HG03103 (cell line): ENCODE measurements around the gene TTYH1.

ENCODE experiments used
- ATAC-seq: cut with Tn5 transposase; IDR thresholded peaks from one replicate; pipeline ENCODE4 v1.9.1; 2021; ENCODE audit warnings: low read depth; ENCODE audit not compliant: unreplicated experiment

Gene TTYH1

DNA sequence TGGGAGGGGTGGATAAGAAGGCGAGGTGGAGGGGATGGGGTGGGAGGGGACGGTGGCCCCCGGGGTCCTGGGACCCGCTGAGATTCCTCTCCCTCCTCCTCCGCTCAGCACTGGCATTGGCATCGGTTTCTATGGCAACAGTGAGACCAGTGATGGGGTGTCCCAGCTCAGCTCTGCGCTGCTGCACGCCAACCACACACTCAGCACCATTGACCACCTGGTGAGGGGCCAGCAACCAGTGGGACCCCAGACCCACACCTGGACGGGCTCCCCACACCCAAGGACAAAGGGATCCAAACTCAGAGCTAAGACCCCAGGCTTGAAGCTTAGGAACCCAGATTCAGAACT, 5.9 kb downstream of the TTYH1 start:
- ATAC-seq = no peak

DNA sequence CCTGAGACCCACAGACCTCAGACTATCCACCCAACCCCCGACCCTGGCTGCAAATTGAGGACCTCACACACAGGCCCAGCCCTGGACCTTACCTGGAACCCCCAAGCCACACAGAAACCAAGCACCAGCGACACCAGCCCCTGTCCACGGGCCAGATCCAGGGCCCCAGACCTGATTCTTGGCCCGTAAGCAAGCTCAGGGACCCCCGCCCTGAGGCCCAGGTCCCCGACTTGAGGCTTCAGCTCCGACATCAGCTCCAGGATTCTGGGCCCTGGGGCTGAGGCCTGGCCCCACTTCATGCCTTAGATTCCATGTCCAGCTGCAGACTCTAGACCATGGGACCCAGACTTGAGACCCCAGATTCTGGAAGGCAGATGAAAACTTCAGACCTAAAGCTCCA, 6.3 kb downstream of the TTYH1 start:
- ATAC-seq = no peak

DNA sequence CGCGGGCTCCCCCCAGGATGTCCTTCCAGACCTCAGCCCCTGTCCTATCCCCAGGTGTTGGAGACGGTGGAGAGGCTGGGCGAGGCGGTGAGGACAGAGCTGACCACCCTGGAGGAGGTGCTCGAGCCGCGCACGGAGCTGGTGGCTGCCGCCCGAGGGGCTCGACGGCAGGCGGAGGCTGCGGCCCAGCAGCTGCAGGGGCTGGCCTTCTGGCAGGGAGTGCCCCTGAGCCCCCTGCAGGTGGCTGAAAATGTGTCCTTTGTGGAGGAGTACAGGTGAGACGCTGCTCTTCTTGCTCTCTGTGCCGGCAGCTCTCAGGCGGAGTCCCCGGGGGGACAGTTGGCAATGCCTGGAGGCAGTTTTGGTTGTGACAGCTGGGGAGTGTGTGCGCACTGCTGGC, 6.9 kb downstream of the TTYH1 start:
- ATAC-seq = no peak

DNA sequence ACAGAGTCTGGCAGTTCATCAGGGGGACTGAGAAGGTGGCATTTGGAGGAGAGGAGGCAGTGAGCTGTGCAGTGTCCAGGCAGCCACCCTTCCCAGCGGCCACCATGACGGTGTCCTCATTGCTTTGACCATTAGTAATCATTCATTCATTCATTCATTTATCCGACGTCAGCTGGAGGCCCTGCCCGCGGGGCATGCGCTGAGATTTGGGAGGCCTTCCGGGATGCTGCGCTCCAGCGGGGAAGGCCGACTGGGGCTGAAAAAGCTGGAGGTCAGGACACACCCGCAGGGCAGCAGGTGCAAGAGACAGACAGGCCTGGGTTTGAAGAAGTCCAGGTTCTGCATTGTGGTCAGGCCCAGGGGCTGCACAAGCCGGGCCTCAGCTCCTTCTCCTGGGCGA, 8.9 kb downstream of the TTYH1 start:
- ATAC-seq = no peak

DNA sequence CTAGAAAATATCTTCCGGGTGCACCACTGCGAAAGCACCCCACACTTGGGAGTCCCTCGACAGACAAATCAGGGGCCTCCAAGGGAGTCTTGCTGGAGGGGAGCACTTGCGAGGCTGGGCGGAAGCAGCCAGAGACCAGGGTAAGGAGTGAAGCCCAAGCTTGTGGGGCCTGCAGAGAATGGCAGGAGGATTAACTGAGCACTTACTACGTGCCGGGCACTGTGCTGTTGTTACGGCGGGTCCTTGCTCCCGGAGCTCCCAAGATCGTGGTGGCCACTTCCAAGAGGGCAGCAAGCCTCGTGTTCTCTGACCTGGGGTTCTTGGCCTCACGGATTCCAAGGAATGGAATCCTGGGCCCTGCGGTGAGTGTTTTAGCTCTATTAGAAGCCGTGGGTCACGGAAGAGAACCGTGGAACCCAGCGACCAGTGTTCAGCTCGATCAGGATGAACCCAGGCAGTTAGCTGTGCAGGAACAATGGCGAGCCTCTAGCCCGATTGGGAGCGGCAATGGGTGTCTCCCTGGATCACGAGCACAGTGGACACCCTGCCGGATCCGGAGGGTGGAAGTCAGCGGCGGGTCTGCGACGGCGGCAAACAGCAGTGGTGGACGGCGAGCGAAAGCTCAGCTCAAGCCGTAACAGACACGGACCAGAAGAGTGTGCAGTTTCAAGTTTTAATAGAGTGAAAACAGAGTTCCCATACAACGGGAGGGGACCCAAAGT, 9.6 kb downstream of the TTYH1 start:
- no peak for ATAC-seq

DNA sequence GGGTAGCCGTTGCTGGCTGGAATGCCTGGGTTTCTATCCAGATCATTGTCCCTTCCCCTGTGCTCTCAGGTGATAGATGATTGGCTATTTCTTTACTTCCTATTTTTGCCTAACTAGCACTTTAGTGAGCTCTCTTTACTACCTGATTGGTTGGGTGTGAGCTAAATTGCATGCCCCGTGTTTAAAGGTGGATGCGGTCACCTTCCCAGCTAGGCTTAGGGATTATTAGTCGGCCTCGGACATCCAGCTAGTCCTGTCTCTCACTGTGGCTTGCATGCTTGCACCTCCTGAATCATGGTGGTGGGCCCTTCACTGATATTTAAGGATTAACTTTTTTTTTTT, 10.1 kb downstream of the TTYH1 start:
- no peak for ATAC-seq

DNA sequence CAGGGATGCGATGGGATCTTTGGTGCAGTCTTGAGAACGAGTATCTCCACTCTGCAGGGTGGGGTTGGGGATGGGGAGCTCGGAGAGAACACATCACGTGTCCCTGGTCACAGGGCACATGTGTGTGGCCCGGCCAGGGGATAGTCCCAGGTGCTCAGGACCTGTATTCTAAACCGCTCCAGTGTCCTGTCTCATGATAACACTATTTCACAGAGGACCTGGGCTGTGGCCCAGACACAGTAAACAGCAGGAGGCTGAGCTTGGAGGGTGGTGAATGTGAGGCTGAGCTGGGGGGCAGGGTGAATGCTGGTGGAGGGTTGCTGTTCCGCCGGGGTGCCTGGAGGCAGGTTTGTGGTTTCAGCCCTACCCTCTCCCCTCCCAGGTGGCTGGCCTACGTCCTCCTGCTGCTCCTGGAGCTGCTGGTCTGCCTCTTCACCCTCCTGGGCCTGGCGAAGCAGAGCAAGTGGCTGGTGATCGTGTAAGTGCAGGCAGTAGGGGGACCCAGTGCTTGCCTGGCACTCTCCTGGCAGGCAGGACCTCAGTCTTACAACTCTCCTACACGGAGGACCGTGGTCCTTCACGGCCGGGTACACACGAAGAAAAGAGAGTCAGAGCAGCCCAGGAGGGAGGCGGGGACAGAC, 11.1 kb downstream of the TTYH1 start:
- ATAC-seq = no peak

DNA sequence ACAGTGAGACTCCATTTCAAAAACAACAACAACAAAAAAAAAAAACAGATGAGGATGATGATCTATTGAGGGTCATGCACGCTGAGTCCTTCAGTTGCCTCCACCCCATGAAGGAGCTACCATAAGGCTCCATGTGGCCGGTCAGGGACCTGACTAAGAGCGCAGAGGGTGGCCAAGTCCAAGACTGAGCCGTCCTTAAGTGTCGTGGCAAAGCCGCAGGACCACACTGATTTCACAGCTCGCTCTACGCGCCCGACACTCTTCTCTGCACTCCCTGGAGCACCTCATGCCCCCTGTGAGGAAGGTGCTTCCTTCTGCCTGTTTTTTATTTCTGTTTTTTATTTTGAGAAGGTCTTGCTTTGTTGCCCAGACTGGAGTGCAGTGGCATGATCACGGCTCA, 12.3 kb downstream of the TTYH1 start:
- ATAC-seq = no peak

DNA sequence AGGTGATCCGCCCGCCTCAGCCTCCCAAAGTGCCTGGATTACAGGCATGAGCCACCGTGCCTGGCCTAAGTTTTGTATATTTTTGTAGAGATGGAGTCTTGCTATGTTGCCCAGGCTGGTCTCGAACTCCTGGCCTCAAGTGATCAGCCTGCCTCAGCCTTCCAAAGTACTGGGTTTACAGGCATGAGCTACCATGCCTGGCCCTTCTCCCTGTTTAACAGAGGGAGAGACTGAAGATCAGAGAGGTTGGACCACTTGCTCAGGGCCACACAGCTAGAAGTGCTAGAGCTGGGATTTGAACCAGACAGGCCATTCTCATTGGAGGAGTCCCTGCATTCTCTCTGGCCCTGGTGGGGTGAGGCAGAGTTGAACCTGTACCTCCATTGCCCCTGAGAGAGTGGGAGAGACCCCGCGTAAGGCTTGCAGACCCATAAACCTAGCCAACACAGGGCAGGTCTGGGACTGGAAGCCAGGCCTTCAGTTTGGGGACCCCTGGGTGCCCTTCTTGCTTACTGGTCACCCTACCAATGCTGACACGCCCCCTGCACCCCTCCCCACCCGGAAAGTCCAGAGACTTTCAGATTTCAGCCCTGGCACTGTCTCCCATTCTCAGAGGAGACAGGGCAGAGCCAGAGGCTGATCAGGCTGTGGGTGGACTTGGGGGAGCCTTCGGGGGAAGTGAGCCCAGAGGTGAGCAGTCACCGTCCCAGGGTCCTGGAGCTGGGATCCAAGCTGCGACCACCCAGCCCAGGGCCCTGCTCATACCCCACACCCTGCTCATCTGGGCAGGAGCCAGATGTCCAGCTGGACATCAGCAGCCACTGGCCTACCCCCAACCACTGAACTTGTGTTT, 13.3 kb downstream of the TTYH1 start:
- no peak for ATAC-seq

DNA sequence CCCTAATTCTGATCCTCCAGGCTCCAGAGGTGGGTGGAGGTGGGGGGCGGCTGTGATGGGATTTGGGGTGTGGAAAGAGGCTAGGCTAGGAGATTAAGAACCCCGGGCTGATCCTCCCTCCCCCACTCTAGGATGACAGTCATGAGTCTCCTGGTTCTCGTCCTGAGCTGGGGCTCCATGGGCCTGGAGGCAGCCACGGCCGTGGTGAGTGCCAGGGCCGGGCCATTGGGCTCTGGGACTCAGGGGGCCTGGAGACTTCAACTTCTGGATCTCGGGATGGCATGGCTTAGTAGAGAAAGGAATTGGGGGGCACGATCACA, 13.9 kb downstream of the TTYH1 start:
- ATAC-seq = no peak

DNA sequence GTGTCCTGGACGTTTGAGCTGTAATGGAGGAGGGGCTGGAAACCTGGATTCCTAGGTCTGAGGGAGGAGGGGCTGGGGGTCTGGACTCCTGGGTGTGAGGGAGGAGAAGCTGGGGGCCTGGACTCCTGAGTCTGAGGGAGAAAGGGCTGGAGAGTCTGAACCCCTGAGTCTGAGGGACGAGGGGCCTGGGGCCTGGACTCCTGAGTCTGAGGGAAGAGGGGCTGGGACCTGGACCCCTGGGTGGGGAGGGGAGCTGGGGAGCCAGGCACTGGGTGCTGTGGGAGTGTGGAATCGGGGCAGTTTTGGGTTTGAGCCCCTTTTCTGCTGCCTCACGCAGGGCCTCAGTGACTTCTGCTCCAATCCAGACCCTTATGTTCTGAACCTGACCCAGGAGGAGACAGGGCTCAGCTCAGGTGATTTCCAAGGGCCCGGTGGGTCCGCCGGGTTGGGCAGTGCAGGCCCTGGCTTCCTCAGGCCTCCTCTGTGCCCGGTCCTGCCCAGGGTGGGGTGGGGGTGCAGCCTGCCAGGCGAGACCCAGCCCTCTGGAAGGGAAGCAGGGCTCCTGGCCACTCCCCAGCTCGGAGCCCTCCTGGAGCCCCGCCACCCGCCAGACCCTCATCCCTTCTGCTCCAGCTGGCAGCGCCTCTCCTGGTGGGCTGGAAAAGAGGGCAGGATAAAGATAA, 14.4 kb downstream of the TTYH1 start:
- no peak for ATAC-seq

DNA sequence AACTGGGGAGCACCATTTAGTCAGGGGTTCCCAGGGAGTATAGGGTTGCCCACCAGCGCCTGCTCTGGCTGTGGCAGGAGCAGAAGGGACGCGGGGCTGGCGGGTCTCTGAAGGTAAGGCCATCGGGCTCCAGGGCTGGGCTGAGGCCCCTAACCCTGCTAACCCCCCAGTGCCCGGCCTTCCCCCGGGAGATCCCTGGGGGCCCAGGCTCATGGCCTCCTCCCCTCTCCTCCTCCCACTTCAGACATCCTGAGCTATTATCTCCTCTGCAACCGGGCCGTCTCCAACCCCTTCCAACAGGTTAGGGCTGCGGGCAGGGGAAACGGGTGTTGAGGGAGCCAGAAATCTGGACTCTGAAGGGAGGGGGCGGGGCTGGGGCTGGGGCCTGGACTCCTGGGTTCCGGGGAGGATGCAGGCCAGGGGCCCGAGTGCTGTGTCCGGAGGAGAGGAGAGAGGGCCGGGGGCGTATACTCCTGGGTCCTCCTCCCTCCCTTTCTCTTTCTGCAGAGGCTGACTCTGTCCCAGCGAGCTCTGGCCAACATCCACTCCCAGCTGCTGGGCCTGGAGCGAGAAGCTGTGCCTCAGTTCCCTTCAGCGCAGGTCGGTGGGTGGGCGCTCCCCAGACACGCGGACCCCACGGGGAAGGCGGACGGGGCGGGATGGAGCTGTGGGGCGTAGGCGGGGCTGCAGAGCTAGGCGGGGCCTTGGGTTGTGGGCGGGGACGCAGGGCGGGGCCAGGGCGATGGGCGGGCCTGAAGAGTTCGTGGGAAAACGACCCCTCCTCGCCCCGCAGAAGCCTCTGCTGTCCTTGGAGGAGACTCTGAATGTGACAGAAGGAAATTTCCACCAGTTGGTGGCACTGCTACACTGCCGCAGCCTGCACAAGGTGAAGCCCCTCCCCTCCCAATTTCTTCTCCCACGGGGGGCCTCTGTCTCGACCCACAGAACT, 15.3 kb downstream of the TTYH1 start:
- no peak for ATAC-seq

DNA sequence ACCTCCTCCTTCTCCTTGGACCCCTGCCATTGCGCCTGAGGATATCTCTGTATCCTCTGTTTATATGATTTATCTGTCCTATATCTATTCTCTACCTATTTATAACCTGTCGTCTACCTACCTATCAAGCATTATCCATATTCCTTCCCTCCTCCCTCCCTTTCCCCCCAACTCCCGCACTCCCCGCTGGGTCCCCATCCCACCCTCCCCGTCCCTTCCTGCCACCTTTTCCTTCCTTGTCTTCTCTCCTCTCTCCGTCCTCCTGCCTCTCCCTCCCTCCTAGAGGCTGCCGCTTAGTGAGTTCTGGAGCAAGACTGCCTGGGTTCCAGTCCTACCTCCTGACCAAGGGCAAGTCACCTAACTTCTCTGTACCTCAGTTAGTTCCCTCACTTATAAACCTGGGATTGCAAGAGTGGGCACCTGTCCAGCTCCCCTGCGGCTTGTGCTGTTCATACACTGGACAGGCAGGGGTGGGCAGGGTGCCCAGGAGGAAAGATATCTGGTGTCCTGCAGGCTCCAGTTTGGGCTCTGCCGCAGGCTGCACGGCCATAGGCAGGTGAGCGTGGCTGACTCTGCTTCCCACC, 16.1 kb downstream of the TTYH1 start:
- no peak for ATAC-seq

DNA sequence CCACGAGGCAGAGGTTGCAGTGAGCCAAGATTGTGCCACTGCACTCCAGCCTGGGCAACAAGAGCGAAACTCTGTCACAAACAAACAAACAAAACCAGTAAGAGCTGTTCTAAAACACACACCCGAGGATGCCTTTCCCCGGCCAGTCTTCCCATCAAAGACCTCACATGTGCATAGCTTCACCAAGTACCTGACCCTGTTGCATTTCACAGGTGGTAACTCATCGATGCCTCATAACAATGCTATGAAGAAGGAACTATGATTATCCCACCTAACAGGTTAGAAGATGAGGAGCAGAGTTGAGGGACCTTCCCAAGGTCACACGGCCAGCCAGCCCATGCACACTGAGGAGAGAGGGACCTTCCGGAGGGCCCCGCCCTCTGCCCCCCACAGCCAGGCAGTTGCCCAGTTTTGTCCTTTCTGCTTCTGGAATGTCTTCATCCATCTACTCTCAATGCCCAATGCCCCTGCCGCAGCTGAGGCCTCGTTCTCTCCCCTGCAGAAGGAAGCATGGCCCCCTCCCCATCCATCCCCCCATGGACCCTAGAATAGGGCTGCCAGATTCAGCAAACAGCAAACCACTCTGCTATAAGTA, 17.0 kb downstream of the TTYH1 start:
- ATAC-seq = no peak

DNA sequence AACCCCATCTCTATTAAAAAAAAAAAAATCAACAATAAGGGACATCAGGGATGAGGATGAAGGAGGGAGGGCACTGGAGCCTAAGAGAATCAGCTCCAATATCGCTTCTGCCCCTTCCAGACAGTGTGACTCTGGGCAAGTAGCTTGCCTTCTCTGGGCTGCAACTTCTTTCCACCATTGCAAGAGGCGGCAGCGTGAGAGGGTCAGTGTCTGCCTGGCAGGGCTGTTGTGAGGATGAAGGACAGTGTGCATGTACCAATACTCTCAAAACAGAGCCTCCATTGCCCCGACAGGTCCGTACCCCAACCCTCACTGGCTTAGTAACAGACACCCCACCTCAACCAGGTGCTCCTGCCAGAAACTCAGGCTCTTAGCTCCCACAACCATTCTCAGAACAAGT, 18.4 kb downstream of the TTYH1 start:
- ATAC-seq = no peak

DNA sequence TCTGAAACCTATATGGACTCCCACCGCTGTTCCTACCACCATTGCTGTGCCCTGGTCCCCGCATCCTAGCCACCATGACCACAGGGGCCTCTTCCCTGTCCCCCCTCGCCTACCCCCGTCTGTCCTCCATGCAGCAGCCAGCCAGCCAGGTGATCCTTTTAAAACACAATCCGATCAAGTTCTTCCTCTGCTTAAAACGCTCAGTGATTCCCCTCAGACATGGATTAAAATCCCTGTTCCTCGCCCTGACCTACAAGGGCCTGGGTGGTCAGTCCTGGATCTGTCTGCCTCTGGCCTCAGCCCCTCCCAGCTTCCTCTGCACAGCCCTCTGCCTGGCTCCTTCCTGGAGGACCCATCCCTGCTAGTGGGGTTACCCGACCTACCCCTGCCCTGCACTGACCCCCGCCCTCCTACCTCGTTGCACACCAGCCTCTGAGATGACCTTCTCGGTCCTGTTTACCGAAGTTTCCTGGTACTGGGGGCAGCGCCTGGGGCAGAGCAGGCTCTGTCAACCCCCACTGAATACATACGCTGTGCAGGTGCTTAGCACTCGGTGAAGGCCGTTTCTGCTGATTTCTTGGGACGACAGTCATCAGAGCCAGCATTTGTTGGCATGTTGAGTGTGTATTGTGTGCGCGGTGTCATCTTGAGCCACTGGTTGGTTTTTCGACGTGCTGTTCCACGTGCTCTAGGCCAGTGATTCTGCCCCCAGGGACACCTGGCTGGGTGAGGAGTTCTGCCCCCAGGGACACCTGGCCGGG, 19.0 kb downstream of the TTYH1 start:
- ATAC-seq = no peak

DNA sequence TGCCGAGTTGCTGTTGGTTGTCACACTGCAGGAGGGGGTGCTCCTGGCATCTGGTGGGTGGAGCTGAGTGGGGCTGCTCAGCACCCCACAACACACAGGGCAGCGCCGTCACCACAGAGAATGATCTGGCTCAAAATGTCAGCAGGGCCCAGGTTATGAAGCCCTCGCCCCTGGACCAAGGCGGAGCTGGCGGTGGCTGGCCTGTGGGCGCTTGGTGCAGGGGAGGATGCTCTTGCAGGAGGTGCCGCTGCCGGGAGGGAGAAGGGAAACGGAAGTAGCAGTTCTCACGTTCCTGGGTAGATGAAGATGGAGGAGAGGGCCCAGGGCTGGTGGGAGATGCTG, 19.6 kb downstream of the TTYH1 start:
- no peak for ATAC-seq

DNA sequence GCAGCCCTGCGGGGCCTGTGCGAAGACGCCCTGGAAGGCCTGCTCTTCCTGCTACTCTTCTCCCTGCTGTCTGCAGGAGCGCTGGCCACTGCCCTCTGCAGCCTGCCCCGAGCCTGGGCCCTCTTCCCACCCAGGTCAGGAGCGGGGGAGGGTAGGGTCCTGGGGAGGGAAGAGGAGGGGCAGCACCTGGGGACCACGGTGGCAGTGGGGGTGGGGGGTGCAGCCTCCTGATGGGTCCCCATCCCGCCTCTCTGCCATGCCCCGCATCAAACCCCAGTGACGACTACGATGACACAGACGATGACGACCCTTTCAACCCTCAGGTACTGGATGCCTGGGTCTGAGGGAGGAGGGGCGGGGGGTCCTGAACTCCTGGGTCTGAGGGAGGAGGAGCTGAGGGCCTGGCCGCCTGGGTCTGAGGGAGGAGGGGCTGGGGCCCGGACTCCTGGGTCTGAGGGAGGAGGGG, 20.3 kb downstream of the TTYH1 start:
- ATAC-seq = no peak

DNA sequence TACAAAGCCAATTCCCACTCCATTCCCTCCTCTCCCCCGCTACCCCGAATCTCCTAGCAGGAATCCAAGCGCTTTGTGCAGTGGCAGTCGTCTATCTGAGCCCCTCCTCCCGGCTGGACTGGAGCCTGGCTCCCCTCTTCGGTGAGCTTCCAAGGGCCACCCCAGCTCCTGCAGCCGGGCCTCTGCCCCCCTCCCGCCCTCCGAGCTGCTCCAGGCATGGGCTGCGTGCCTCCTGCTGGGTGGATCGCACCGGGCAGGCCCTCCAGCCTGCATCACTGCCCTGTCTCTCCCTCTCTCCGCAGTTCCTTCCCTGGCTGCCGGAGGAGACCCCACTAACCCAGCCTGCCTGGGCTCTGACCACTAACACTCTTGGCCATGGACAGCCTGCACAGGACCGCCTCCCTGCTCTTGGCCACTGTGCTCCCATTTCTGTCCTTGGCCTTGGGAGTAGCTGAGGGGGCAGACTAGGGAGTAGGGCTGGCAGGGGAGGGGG, 20.8 kb downstream of the TTYH1 start:
- no peak for ATAC-seq
